Gastrocnemius medialis (tissue), 4 donors: Measurements from ENCODE around the gene HOXA9. TPM values are rescaled to one million over a fixed set of nuclear protein-coding genes. Genes with fewer than 3 reads are reported as not detected.
A peak's percentile ranks its signal among the peaks of the same experiment; 100 is the strongest.

Experiments used
- ATAC-seq, 2 donors: fragments of 150-250 bp; one replicate each; pipeline ENCODE4 v1.9.1; 2016
- DNase-seq, 2 donors: peaks; one replicate each; pipeline ENCODE4 v3.0.0-alpha.2; 2019
- H3K27ac ChIP-seq, 4 donors: fragments of 200-600 bp; sonication (generic); 1 replicate in 1 of 4; 2 replicates in 3 of 4; pipeline ENCODE4 v1.5.1; 2016 to 2018; ENCODE audit warnings: mild to moderate bottlenecking in 2 of 4, moderate library complexity in 1 of 4
- H3K27me3 ChIP-seq, 3 donors: fragments of 200-600 bp; sonication (generic) in 2 of 3; 1 replicate in 1 of 3; 2 replicates in 2 of 3; pipeline versions ENCODE4 v1.5.1 to v1.6.0; 2016 to 2019; ENCODE audit warnings: mild to moderate bottlenecking in 1 of 3, moderate library complexity in 1 of 3
- H3K36me3 ChIP-seq, 2 donors: fragments of 200-600 bp; sonication (generic) in 1 of 2; one replicate each; pipeline ENCODE4 v1.5.1; 2017 to 2018
- H3K4me1 ChIP-seq, 2 donors: fragments of 200-600 bp; sonication (generic) in 1 of 2; one replicate each; pipeline ENCODE4 v1.5.1; 2016 to 2017; ENCODE audit warnings: mild to moderate bottlenecking in 2 of 2
- H3K4me3 ChIP-seq, 4 donors: fragments of 200-600 bp; sonication (generic) in 3 of 4; 1 replicate in 1 of 4; 2 replicates in 3 of 4; pipeline ENCODE4 v1.5.1; 2016 to 2019; ENCODE audit warnings: mild to moderate bottlenecking in 2 of 4
- H3K9me3 ChIP-seq, 3 donors: fragments of 200-600 bp; sonication (generic) in 2 of 3; 1 replicate in 1 of 3; 2 replicates in 2 of 3; pipeline ENCODE4 v1.5.1; 2016 to 2019
- POLR2A ChIP-seq, 2 donors: fragments of 450-650 bp; IDR thresholded peaks; one replicate each; pipeline ENCODE4 v1.6.1; 2017; ENCODE audit warnings: antibody characterized with exemption in 2 of 2, mild to moderate bottlenecking in 2 of 2, moderate library complexity in 2 of 2
- in situ Hi-C, 4 donors: fragments of 200-750 bp; cut with MboI; loops; one replicate each; pipeline versions ENCODE4 v1.15.0 to v1.8.0; 2017; ENCODE audit warnings: low sequenced_read_pairs in 4 of 4
- intact Hi-C: fragments of 100-400 bp; cut with DNase I; formaldehyde crosslinking; loops from one replicate; pipeline ENCODE4 v1.15.1; 2023; ENCODE audit warnings: low total_unique reads
- total RNA-seq, 4 donors: library from RNA; depleted of rRNA; stranded (reverse); fragments of >200 nt; gene quantifications; one replicate each; pipeline versions ENCODE4 v1.1.0 to v1.2.3, GENCODE V29; 2016
- TF ChIP-seq, protein P1 (sequence below), 5 experiments: fragments of 450-650 bp in 3 of 5; fragments of 200-600 bp in 2 of 5; sonication (generic) in 2 of 5; IDR thresholded peaks in 4 of 5; conservative IDR thresholded peaks in 1 of 5; 1 replicate in 4 of 5; 2 replicates in 1 of 5; pipeline ENCODE4 v1.5.1; 2016 to 2019; ENCODE audit warnings: antibody characterized with exemption in 5 of 5, mild to moderate bottlenecking in 3 of 5, moderate library complexity in 3 of 5

HOXA9 gene
- total RNA-seq, 4 donors from 2014 or later = 18.9 to 30.3 (median 19.5) TPM

DNA sequence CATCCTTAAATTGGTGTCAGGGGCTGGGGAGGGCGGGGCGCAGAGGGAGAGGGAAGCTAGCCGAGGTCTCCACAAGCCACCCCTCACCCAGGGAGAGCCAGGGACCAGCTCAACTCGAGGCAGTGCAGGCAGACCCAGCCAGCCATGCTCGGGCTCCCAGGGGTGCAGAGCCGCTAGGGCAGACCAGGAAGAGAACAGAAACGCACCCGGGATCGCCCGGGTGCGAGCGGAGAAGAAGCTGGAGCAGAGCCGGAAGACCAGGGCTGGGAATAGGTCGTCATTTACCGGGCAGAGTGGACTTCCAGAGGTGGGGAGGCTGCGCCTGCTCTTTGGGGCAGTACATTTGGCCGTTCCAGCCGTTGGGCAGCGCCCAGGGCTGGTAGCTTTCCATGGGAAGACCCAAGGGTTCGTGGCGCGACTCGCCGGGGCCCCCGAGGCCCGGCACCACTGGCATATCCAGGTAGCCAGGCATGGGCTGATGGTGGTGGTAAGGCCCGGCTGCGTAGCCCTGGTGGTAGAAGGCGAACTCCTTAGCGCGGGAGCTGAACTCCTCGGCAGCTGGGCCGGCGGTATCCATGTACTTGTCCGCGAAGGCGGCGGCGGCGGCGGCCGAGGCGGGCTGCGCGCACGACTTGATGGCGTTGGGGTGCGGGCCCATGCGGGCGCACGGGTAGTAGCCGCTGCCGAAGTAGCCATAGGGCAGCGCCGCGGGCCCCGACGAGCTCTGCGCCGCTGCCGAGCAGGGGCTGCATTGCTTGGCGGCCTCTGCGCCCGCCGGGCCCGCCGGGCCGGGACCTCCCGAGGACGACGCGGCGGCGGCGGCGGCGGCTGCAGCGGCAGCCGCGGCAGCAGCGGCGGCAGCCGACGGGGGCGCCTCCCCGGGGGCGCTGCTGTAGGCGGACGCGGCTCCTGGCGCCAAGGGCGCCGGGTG lies 33.8 kb upstream of the HOXA9 start:
- TF ChIP-seq, protein P1, sequence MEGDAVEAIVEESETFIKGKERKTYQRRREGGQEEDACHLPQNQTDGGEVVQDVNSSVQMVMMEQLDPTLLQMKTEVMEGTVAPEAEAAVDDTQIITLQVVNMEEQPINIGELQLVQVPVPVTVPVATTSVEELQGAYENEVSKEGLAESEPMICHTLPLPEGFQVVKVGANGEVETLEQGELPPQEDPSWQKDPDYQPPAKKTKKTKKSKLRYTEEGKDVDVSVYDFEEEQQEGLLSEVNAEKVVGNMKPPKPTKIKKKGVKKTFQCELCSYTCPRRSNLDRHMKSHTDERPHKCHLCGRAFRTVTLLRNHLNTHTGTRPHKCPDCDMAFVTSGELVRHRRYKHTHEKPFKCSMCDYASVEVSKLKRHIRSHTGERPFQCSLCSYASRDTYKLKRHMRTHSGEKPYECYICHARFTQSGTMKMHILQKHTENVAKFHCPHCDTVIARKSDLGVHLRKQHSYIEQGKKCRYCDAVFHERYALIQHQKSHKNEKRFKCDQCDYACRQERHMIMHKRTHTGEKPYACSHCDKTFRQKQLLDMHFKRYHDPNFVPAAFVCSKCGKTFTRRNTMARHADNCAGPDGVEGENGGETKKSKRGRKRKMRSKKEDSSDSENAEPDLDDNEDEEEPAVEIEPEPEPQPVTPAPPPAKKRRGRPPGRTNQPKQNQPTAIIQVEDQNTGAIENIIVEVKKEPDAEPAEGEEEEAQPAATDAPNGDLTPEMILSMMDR (IDR thresholded peaks at IDR 0.05 in 4 of 5, conservative IDR thresholded peaks at IDR 0.05 in 1 of 5) = no peak
- no peak for TF ChIP-seq POLR2A (IDR thresholded peaks at IDR 0.05)
- Histone ChIP-seq H3K27me3 (peaks cover 33 to 62% (median 38%) of the 10 kb centered on the region in 3 donors), H3K4me3 (peak overlapping the region; percentile 50 to 75 (median 69)), H3K36me3 (no peaks in the 10 kb centered on the region), H3K4me1 (peaks cover 9 to 31% of the 10 kb centered on the region in 2 donors), H3K9me3 (no peaks in the 10 kb centered on the region), H3K27ac (peak overlapping the region in 3 of 4 donors; percentile 74 to 90 (median 75))
- ATAC-seq (peak; percentile 45 to 49), DNase-seq (no peak)
- intact Hi-C loops = loop anchor here (1.0 to 5.0 kb wide), 2 partner anchors 377 to 578 kb away; no protein-coding TSS in a partner anchor
- in situ Hi-C loops = loop anchor here (10.0 to 25.0 kb wide), 7 partner anchors 466 to 1437 kb away; partner anchors contain the start of genes CREB5 (in 1 of the 4) and HIBADH (in 1 of the 4)

DNA sequence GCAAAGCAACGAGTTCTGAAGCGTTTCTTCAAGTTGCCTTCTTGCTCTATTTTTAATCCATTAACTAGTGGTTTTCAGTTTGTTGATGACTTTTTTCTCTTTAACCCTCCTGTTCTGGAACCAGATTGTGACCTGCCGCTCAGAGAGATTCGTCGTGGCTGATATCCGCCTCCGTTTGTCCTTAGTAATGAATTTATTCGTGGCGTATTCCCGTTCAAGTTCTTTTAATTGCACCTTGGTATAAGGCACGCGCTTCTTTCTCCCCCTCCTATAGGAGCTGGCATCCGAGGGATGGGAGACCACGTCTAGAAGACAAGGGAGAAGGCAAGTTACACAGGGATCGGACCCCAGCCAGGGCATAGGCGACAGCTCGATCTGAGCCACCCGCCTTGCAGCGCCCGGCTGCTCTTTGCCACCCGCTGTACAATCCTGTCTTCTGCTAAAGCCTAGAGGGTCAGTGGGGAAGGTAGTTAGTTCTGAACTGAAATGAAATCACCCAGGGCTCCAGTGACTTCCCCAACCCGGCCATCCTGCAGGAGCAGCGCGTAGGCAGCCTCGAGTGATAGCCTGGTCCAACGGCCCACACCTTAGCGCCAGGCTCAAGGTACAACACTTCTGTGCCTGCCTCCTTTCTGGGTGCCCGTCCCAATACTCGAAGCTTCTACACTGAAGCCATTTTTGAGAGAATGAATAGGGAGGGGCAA lies 33.0 kb upstream of the HOXA9 start:
- peaks cover 25 to 57% (median 31%) of the 10 kb centered on the region in 3 donors for H3K27me3 ChIP-seq
- H3K4me1 ChIP-seq = peaks cover 9 to 37% of the 10 kb centered on the region in 2 donors
- in situ Hi-C loops (loop anchor here (10.0 to 25.0 kb wide), 7 partner anchors 467 to 1436 kb away; partner anchors contain the start of genes CREB5 (in 1 of the 4) and HIBADH (in 1 of the 4)), intact Hi-C loops (loop anchor here (5.0 kb wide), 1 partner anchor 579 kb away; no protein-coding TSS in a partner anchor)
- peak overlapping the region in 1 of 4 donors; percentile 90 for H3K27ac ChIP-seq
- no peak for TF ChIP-seq POLR2A (IDR thresholded peaks at IDR 0.05)
- TF ChIP-seq, protein P1 (IDR thresholded peaks at IDR 0.05 in 4 of 5, conservative IDR thresholded peaks at IDR 0.05 in 1 of 5) = no peak
- H3K9me3 ChIP-seq = no peaks in the 10 kb centered on the region
- H3K36me3 ChIP-seq = no peaks in the 10 kb centered on the region
- DNase-seq = no peak
- ATAC-seq = no peak
- peak overlapping the region; percentile 50 to 75 (median 69) for H3K4me3 ChIP-seq

DNA sequence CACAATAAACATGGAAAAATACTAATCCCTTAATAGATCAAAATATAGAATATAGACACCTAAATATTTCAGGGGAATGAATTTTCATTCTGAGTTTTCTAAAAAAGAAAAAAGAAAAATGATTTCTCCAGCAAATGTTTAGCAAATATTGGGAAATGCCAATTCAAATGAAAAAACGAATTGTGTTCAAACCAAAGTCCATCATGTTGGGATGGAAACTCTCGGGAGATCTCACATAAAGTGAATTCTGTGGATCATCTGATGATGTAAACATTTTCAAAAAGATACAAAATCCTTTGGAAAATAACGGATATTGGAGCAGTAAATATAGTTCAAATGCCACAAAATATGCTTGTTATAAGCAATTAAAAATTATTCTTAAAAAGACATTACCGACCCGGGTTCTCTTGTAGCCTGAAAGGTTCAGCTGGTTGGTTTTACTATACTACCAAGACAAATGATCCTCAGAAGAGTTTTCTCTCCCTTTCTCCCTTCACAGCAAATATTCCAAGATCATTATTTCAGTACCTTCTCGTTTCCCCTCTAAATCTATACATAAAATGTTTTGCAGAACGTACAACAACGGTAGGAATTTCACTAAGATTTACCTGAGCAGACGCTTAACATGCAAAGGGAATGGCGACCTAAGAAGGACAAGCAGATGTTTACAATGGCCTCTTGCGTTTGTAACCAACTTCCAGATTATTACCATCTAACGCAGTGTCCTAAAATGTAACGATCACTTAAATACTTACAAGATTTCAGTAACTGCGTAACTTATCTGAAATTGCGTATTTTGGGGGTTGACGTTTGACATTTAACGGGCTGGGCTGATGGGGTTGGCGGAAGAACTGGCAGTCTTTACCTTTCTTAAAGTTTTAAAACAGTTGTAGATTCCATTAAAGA lies 32.1 kb upstream of the HOXA9 start:
- no peak for TF ChIP-seq POLR2A (IDR thresholded peaks at IDR 0.05)
- TF ChIP-seq, protein P1 (IDR thresholded peaks at IDR 0.05 in 4 of 5, conservative IDR thresholded peaks at IDR 0.05 in 1 of 5) = no peak
- in situ Hi-C loops = loop anchor here (10.0 to 25.0 kb wide), 7 partner anchors 467 to 1435 kb away; partner anchors contain the start of genes CREB5 (in 1 of the 4) and HIBADH (in 1 of the 4)
- no peak for DNase-seq

More for the DNA sequence above, 32.1 kb upstream of the HOXA9 start:
- intact Hi-C loops = loop anchor here (1.0 to 5.0 kb wide), 3 partner anchors 580 to 823 kb away; no protein-coding TSS in a partner anchor
- peaks cover 9 to 37% of the 10 kb centered on the region in 2 donors for H3K4me1 ChIP-seq
- H3K36me3 ChIP-seq = no peaks in the 10 kb centered on the region
- ATAC-seq = no peak
- H3K9me3 ChIP-seq = no peaks in the 10 kb centered on the region
- peak overlapping the region in 1 of 4 donors; percentile 90 for H3K27ac ChIP-seq
- H3K27me3 ChIP-seq = peaks cover 20 to 52% (median 28%) of the 10 kb centered on the region in 3 donors
- peak overlapping the region in 1 of 4 donors; percentile 67 for H3K4me3 ChIP-seq
